Tibial nerve (tissue), 4 donors: Measurements from ENCODE around the gene IGFN1. TPM values are rescaled to one million over a fixed set of nuclear protein-coding genes. Genes with fewer than 3 reads are reported as not detected.
"Not testable (repeated sequence)": the region's sequence is repeated elsewhere in the genome, so short reads cannot be mapped to it uniquely, and the experiment has no call there.

Experiments used
- DNase-seq, 2 donors: peaks; one replicate each; pipeline ENCODE4 v3.0.0-alpha.2; 2019; ENCODE audit warnings: low spot score in 2 of 2
- H3K27ac ChIP-seq, 4 donors: fragments of 200-600 bp; sonication (generic) in 3 of 4; one replicate each; pipeline ENCODE4 v1.5.1; 2017 to 2019; ENCODE audit warnings: mild to moderate bottlenecking in 1 of 4
- H3K27me3 ChIP-seq, 2 donors: fragments of 200-600 bp; sonication (generic) in 1 of 2; one replicate each; pipeline versions ENCODE4 v1.5.1 to v1.6.0; 2017 to 2019
- H3K36me3 ChIP-seq, 3 donors: fragments of 200-600 bp; sonication (generic); one replicate each; pipeline ENCODE4 v1.5.1; 2018 to 2019
- H3K4me1 ChIP-seq, 4 donors: fragments of 200-600 bp; sonication (generic) in 3 of 4; one replicate each; pipeline ENCODE4 v1.5.1; 2017 to 2019
- H3K4me3 ChIP-seq, 4 donors: fragments of 200-600 bp; sonication (generic) in 3 of 4; one replicate each; pipeline ENCODE4 v1.5.1; 2017 to 2019; ENCODE audit warnings: mild to moderate bottlenecking in 1 of 4, moderate library complexity in 1 of 4
- H3K9me3 ChIP-seq, 4 donors: fragments of 200-600 bp; sonication (generic) in 3 of 4; one replicate each; pipeline ENCODE4 v1.5.1; 2017 to 2019
- CTCF ChIP-seq, 5 experiments: fragments of 200-600 bp in 3 of 5; fragments of 450-650 bp in 2 of 5; sonication (generic) in 3 of 5; IDR thresholded peaks; one replicate each; pipeline ENCODE4 v1.5.1; 2016 to 2019; ENCODE audit warnings: antibody characterized with exemption in 5 of 5, mild to moderate bottlenecking in 3 of 5, moderate library complexity in 2 of 5
- EP300 ChIP-seq, 2 donors: sonication (generic); formaldehyde crosslinking; IDR thresholded peaks; one replicate each; pipeline ENCODE4 v1.6.1; 2017; ENCODE audit warnings: antibody characterized with exemption in 2 of 2, mild to moderate bottlenecking in 1 of 2
- POLR2A ChIP-seq, 2 donors: fragments of 450-650 bp; IDR thresholded peaks; one replicate each; pipeline ENCODE4 v1.6.1; 2017; ENCODE audit warnings: antibody characterized with exemption in 2 of 2, mild to moderate bottlenecking in 2 of 2, moderate library complexity in 2 of 2
- WGBS, 2 donors: methylation state at CpG; one replicate each; pipeline ENCODE4 v1.1.5; 2018; 5-methylcytosine and 5-hydroxymethylcytosine counted together
- total RNA-seq, 4 donors: library from RNA; depleted of rRNA; stranded (reverse); fragments of >200 nt; gene quantifications; one replicate each; pipeline ENCODE4 v1.1.0, GENCODE V29; 2016

The IGFN1 gene
- total RNA-seq, 4 donors from 2014 or later, result not detected

GRCh38 chr1:201254625-201255478, 64.2 kb downstream of the IGFN1 start:
- TF ChIP-seq CTCF (IDR thresholded peaks at IDR 0.05) (peak; percentile 92 to 97 (median 92)), EP300 (IDR thresholded peaks at IDR 0.05) (no peak)
- H3K36me3 ChIP-seq, result no peaks in the 10 kb centered on the region
- DNase-seq, result peak; percentile 45 to 61
- peaks cover 0 to 11% of the 10 kb centered on the region in 2 donors for H3K27me3 ChIP-seq
- WGBS, 2 donors, result 49 to 50% methylated on average over 19 to 24 of the region's 24 CpGs
- H3K27ac ChIP-seq, result no peak overlapping the region
- peaks cover 0 to 9% (median 1%) of the 10 kb centered on the region in 4 donors for H3K4me1 ChIP-seq
- no peak overlapping the region for H3K4me3 ChIP-seq
- H3K9me3 ChIP-seq, result no peaks in the 10 kb centered on the region

- no peak for TF ChIP-seq EP300 (IDR thresholded peaks at IDR 0.05)
- no peak for TF ChIP-seq POLR2A (IDR thresholded peaks at IDR 0.05)
- TF ChIP-seq CTCF (IDR thresholded peaks at IDR 0.05), result no peak
- DNase-seq, result no peak
- WGBS, 2 donors, result 86 to 90% methylated on average over 16 to 17 of the region's 17 CpGs
- Histone ChIP-seq H3K4me3 (no peak overlapping the region), H3K27me3 (peaks cover 0 to 19% of the 10 kb centered on the region in 2 donors), H3K4me1 (peaks cover 0 to 16% (median 4%) of the 10 kb centered on the region in 4 donors), H3K9me3 (no peaks in the 10 kb centered on the region), H3K36me3 (no peaks in the 10 kb centered on the region), H3K27ac (no peak overlapping the region)
Measured at GRCh38 chr1:201255479-201256362, 65.1 kb downstream of the IGFN1 start.

DNA sequence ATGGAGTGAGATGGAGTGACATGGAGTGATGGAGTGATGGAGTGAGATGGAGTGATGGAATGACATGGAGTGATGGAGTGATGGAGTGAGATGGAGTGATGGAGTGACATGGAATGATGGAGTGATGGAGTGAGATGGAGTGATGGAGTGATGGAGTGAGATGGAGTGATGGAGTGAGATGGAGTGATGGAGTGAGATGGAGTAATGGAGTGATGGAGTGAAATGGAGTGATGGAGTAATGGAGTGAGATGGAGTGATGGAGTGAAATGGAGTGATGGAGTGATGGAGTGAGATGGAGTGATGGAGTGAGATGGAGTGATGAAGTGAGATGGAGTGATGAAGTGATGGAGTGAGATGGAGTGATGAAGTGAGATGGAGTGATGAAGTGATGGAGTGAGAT, 67.5 kb downstream of the IGFN1 start:
- H3K9me3 ChIP-seq, H3K36me3 ChIP-seq, H3K4me3 ChIP-seq, DNase-seq, H3K27ac ChIP-seq: not testable (repeated sequence)
- Histone ChIP-seq H3K27me3 (peaks cover 0 to 30% of the 10 kb centered on the region in 2 donors), H3K4me1 (peaks cover 0 to 16% (median 4%) of the 10 kb centered on the region in 4 donors)

- no peak for DNase-seq
- Histone ChIP-seq H3K4me3 (no peak overlapping the region), H3K36me3 (no peaks in the 10 kb centered on the region), H3K9me3 (no peaks in the 10 kb centered on the region), H3K27me3 (peaks cover 0 to 30% of the 10 kb centered on the region in 2 donors), H3K27ac (no peak overlapping the region), H3K4me1 (peaks cover 0 to 16% (median 4%) of the 10 kb centered on the region in 4 donors)
- WGBS, 2 donors, result 80 to 84% methylated on average over 12 to 14 of the region's 14 CpGs
- TF ChIP-seq CTCF (IDR thresholded peaks at IDR 0.05) (no peak), POLR2A (IDR thresholded peaks at IDR 0.05) (no peak), EP300 (IDR thresholded peaks at IDR 0.05) (no peak)
Measured at GRCh38 chr1:201258763-201259230, 68.2 kb downstream of the IGFN1 start.

DNA sequence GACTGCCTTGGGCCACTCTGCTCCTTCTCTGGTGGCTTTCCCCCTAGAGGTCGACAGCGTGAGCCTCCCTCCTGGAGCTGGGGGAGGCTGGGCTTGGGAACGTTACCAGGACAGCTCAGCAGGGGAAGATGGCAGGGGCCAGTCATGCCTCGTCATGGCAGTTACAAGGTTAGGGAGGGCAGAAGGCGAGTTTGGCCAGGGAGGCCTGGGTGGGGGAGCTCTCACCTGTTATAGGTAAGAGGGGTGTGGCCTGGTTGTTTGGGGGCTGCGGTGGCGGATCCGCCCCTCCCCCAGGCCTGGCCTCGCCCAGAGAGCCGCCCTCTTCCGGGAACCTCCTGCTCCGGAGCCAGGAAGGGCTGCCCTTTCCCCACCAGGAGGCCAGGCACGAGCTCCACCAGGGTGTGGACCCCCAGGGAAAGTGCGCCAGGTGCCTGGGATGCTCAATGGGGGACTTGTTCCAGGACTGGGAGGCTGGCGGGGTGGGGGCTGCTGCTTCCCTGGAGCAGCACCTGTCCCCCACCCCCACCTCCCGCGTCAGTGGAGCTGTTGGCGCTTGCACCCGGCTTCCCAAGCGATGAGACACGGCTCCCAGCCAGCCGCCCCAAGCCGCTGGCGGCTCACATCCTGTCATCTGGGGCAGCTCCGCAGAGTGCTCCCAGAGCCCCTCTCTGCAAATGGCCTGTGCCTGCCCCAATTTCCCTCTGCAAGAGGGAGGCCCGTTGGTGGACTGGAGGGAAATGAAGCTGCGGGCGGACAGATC, 69.0 kb downstream of the IGFN1 start:
- peaks cover 0 to 30% of the 10 kb centered on the region in 2 donors for H3K27me3 ChIP-seq
- no peaks in the 10 kb centered on the region for H3K36me3 ChIP-seq
- no peak overlapping the region for H3K27ac ChIP-seq
- peaks cover 0 to 13% (median 4%) of the 10 kb centered on the region in 4 donors for H3K4me1 ChIP-seq
- TF ChIP-seq POLR2A (IDR thresholded peaks at IDR 0.05) (no peak), CTCF (IDR thresholded peaks at IDR 0.05) (no peak), EP300 (IDR thresholded peaks at IDR 0.05) (no peak)
- 3 to 5% methylated on average over 18 to 24 of the region's 28 CpGs for whole genome bisulfite sequencing, 2 donors
- H3K4me3 ChIP-seq, result no peak overlapping the region
- DNase-seq, result no peak
- H3K9me3 ChIP-seq, result no peaks in the 10 kb centered on the region
